ENCODE data around the gene SEPHS1.

The SEPHS1 gene

DNA sequence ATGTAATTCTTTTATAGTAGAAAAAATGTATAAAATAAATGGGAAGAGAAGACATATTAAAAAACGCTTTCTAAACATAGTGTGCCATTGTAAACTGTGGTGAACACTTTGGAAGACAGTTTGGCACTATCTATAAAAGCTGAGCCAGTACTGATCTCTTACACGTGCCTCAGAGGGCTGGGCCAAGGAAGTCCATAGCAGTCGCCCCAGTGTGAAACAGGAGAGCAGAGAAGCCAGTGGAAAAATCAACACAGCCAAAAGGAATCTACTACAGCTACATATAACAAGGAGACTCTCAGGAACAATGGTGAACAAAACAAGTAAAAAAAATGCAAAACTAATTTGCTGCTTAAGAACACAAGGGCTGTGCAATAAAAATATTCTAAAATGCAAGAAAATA, 20.6 kb downstream of the SEPHS1 start:
- no peak for ATAC-seq
- DNase-seq = no peak

DNA sequence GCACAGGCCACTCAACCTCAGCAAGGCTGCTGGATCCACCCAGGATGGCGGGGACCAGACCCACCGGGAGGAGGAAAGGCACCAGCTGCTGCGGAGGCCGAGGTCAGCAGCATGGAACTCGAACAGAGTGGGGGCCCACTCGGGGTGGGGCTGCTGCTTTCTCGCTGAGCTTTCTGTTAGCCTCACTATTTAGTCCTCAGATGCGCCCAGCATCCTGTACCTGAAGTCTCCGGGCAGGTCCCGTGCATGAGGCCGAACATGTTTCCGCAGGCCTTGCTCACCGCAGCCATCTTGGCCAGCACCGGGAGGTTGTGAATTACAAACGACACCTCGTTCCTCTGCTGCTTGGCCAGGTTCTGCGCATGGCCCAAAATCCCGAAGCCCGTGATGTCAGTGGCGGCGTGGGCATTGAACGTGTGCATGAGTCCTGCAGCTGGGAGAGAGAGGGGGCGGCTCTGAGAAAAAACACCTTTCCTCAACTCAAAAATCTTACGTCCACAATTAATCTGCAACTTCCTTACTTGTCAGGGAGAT, 25.4 kb downstream of the SEPHS1 start:
- DNase-seq (no peak), ATAC-seq (no peak)

DNA sequence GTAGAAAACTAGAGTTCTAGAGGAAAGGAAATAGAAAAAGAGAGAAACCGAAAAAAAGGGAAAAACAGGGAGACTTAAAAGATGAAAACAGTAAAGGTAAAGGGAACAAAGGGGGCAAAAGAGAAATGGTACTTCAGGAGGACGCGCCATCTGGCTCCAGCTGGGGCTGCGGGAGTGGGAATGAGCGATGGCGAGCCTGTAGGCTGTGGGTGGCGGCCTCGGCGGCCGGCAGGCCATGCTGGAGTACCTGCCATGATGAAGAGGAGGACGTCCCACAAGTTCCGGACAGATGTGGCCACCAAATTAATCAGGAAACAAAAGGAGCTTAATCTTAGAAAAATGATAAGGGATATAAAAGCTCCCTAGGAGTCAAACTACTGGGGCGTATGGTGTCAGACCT, 26.5 kb downstream of the SEPHS1 start:
- DNase-seq (no peak), ATAC-seq (no peak)

DNA sequence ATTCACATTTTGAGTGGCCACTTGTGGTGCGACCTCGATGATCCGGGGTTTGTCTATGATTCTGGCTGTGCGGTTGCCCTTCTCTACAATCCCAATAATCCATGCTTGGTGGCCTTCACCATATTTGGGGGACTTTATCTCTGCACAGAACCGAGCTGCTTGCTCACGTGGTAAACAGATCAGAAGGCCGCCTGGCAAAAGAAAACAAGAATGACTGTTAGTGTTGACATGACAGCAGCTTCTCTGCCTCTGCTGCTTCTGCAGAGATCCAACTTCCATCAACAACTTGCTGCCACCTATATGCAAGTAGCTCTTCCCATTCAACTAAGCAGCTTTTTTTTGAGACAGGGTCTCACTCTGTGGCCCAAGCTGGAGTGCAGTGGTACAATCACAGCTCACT, 28.9 kb downstream of the SEPHS1 start:
- ATAC-seq = no peak
- DNase-seq = no peak

DNA sequence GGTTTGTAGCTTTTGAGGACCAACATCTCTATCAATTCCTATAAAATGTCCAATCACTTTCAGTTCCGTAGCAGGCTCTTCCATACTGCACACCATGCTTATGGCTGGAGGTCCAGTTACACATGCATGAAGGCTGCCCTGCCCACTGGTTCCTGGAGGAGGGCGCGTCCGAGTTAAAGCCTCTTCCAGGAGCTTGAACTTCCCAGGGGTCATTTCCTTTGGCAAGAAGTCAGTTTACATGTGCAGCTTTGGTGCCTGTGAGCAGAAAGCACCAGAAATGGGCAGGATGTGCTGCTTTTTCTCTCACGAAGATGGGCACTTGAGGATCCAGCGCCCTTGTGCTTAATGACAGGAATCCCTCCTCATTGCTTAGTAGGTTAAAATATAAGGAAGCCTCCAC, 30.6 kb downstream of the SEPHS1 start:
- ATAC-seq (no peak), DNase-seq (no peak)

DNA sequence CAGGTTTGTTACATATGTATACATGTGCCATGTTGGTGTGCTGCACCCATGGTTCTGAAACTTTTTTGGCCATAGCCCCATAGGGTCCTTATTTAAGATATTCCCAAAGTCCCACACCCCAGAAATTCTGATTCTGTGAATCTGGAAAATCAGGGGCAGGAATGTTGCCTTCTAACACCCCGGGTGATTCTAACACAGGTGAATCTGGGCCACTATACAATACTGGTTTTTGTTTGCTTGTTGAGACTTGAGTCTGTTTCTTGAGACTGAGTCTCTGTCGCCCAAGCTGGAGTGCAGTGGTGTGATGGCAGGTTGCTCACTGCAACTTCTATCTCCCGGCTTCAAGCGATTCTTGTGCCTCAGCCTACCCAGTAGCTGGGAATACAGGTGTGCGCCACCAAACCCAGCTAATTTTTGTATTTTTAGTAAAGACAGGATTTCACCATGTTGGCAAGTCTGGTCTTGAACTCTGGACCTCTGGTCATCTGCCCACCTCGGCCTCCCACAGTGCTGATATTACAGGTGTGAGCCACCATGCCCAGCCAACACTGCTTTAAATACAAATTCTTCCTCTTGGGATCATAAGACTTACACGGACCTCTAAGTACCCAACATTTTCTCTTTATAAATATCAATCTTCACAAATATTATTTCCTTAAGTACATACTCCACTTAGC, 31.3 kb downstream of the SEPHS1 start:
- ATAC-seq = no peak
- DNase-seq = no peak

DNA sequence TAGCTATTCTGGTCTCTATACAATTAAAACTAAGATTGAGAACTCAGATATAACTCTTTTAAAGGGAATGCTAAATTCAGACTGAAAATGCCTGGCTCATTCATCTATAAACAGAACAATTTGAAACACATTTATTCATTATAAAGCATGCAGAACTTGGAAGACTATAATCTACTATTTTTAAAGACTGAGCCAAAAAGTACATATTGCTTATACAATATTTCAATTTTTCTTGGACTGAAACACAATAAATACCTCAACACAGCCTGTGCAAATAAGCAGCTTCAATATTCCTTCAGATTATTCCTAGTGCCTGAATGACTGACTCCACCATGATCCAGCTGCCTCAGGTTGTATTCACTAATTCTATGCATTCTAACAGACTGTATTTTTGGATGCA, 32.7 kb downstream of the SEPHS1 start:
- ATAC-seq (no peak), DNase-seq (no peak)

DNA sequence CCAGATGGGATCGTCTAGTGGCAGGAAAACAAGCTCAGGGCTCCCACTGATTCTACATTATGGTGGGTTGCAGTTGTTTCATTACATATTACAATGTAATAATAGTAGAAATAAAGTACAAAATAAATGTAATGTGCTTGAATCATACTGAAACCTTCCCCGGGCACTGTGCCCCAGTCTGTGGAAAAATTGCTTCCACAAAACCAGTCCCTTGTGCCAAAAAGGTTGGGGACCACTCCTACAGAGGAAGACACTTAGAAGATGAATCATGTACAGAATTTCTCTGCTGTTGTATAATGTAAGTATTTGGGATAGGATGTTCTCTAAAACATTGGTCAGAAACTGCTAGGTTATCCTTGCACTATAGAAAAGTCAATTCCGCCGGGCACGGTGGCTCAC, 36.9 kb downstream of the SEPHS1 start:
- ATAC-seq (no peak), DNase-seq (no peak)

DNA sequence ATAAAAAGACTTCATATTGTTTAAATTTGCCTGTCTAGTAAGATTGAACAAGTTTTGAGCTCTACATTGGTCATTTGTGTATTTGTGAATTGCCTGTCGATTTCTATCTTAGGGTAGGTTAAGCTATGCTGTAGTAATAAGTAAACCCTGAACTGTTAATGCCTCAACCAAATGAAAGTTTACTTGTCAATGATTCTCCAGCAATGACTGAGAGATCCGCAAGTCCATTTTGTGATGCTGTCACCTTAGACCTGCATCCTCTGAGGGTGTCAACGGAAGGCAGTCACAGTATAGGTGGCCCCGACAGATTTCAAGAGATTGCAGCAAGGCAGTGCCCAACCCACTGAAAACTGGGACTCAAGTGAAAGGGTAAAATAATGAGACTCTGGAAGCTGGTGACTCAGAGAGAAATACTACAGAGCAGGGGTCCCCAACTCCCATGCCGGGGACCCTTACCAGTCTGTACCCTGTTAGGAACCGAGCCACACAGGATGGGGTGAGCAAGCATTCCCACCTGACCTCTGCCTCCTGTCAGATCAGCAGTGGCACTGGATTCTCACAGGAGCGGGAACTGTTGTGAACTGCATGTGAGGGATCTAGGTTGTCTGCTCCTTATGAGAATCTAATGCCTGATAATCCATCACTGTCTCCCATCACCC, 37.4 kb downstream of the SEPHS1 start:
- no peak for ATAC-seq
- DNase-seq = no peak

DNA sequence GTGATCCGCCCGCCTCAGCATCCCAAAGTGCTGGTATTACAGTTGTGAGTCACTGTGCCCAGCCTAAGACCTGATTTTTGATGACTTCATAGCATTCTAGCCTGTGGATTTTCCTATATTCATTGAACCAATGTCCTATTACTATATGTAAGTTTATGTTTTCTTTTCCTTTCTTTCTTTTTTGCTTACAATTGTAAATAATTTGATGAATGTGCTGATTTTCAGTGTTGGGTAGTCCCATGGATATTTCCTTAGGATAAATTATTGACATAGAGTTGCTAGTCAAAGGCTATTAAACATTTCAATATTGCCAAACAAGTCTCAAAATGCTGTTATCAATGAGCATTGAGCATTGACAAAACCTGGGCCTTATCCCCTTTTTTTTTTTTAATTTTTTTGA, 38.3 kb downstream of the SEPHS1 start:
- ATAC-seq (no peak), DNase-seq (no peak)

DNA sequence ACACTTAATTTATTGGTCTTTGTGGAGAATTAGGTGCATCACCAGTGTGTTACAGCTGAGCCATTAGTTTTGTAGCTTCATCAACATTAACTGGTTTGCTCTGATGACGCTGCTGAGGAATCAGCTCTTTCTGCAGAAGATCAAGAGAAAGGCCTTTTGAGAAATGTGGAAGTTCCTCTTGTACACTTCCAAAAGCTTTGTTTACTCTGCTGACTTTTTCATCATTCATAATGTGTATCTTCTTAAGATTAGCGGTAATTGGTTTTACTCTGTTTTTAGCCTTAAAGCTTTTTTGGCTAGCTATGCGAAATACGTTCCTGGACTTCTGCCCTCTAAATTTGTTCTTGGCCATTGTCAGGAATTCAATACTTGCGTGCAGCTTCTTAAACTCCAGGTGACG, 40.0 kb downstream of the SEPHS1 start:
- ATAC-seq = no peak
- DNase-seq = no peak

DNA sequence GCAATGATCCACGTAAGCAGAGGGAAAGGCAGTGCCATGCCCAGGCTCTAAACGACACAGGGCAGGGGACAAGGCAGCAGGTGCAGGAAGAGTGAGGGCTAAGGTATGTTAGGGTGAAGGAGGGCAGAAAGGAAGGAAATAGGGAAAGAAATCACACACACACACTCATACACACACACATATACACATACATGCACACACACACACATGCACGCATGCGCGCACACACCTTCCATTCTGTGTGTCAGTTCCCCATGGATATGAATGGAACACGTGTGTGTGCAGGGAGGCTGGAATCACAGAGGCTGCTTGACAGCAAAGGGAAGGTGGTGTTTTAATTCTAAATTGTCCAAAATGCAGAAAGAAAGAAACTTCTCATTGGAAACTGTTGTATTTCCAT, 42.0 kb downstream of the SEPHS1 start:
- no peak for DNase-seq
- ATAC-seq = no peak

DNA sequence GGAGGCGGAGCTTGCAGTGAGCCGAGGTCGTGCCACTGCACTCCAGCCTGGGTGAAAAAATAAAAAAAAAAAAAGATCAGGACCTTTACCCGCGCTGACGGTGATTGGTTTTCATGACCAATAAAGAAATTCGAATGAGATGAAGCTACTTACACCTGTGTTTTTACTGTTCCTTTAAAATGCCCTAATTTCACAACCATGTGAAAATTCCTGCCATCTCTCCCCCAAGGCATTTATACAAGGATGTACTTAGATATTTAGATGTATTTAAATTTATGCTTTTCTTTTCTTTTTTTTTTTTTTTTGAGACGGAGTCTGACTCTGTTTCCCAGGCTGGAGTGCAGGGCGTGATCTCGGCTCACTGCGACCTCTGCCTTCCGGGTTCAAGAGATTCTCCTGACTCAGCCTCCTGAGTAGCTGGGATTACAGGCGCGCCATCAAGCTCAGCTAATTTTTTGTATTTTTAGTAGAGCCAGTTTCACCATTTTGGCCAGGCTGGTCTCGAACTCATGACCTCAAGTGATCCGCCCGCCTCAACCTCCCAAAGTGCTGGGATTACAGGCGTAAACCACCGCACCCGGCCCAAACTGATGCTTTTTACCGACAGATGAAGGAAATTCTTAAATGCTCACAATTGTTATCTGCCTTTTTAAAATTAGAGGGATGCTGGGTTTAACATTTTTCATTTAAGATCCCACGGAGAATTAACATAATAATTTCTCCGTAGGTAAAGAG, 45.1 kb downstream of the SEPHS1 start:
- no peak for ATAC-seq
- no peak for DNase-seq

DNA sequence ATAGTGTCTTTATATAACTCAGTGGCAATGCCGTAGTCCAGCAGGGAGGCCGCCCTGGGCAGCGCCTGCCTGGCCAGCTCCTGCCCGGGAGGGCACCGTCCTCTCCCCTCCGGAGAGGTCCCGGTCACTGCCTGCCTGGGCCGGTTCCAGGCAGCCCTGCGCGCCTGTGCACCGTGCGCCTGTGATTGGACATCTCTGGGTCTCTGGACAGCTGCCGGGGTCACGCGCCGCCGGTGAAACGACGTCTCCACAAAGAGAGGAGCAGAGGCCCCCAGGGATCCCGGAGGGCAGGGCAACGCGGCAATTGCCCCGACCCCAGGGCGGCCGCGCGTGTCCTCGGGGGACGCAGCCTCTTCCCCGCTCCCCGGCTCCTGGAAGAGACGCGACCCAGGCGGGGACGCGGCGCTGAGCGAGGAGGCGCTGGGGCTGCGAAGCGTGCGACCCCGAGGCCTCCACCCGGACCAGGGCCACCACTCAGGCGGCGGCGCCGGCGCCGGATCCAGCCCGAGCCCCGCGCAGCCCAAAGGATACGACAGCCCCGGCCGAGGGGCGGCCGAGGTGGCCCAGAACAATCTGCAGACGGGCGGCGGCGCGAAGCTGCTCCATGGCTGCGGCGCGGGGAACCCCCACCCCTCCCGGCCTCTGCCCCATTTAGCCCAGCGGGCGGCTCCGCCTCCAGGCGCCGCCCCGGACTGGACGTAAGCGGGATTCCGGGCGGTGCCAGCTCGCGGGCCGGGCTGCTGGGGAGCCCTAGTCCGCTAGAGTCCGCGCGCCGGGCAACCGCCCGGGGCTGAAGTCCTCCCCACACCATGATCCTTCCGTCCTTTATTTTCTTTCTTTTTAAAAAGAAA, 48.4 kb downstream of the SEPHS1 start, which contains the start of gene PHYH:
Gene PHYH, minus strand, starts transcription at position 628 of the 851 bp plus-strand sequence. Its CDS starts 22 bp downstream, at position 606.
- peak; percentile 83 for ATAC-seq
- DNase-seq = peak; percentile 87

DNA sequence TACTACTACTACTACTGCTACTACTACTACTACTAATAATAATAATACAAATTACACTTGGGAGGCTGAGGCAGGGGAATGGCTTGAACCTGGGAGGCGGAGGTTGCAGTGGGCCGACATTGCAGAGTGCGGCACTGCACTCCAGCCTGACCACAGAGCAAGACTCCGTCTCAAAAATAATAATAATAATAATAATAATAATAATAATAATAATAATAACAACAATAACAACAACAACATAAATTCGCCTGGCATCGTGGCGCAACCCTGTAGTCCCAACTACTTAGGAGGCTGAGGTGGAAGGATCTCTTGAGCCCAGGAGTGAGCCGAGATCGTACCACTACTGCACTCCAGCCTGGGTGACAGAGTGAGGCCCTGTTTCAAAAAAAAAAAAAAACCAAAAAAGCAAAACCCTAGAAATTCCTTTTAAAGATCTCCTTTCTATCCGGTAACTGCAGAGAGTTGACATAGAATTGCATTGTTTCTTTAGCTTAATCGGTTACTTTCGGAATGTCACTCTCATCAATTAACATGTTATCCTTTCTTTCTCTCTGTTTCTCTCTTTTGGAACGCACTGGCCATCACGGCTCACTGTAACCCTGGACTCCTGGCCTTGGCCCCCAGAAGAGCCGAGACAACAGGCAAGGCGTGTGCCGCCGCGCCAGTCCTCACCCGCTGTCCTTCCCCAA, 49.2 kb downstream of the SEPHS1 start:
- DNase-seq (no peak), ATAC-seq (no peak)

DNA sequence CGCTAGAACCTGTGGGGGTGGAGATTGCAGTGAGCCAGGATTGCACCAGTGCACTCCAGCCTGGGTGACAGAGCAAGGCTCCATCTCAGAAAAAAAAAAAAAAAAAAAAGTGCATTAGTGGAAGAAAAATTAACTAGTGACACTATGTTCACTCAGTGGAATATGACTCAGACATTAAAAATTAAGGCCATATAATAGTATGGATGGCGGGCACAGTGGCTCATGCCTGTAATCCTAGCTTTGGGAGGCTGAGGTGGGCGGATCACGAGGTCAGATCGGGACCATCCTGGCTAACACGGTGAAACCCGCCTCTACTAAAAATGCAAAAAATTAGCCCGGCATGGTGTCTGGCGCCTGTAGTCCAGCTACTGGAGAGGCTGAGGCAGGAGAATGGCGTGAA, 51.6 kb downstream of the SEPHS1 start:
- DNase-seq (no peak), ATAC-seq (no peak)

DNA sequence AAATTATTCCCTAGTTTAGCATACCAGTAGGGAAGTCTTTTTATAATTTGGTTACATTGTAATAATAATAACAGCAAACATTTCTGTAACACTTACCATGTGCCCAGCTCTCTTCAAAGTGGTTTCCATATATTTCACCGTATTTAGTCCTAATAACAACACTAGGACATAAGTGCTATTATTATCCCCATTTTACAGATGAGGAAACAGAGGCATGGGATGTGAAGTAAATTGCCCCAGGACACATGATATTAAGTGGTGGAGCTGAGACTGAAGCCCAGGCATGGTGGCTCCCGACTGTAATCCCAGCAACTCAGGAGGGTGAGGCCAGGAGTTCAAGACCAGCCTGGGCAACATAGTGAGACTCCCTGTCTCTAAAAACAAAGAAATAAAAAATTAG, 53.3 kb downstream of the SEPHS1 start:
- no peak for DNase-seq
- no peak for ATAC-seq

DNA sequence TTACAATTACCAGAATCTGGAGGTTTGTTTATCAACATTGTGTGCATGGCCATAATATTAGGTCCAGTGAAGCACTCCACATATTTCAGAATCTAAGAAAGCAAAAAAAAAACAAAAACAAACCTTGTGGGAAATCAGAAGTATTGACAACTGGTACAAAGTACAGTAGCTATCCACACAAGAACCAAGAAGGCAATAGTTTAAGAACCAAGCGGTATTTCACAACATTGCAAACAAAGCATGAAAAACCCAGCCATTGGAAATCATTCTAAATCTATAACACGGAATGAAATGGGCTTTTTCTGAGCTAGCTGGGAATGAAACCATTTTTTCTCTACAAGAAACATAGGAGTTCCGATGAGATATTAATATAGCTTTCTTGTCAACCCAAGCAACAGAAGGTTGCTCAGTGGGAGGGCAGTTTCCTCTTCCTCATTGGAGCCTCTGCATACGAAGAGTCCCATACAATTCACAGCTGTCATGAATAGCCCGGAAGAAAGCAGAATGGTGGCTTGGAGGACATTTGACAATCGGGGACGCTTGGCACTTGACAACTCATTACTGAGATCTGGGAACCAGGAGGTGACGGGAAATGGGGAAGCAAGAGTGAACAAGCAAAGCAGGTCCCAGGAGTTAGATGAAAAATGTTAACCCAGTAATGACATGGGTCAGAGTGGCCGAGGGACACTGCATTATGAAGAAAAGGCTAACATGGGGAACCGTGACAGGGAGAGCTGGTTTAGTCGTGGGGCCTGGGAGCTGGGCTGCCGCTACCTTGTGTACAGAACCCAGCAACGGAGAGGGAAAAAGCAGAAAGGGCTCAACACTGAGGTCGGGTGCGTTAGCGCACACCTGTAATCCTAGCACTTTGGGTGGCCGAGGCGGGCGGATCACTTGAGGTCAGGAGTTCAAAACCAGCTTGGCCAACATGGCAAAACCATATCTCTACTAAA, 56.0 kb downstream of the SEPHS1 start:
- DNase-seq (no peak), ATAC-seq (no peak)

DNA sequence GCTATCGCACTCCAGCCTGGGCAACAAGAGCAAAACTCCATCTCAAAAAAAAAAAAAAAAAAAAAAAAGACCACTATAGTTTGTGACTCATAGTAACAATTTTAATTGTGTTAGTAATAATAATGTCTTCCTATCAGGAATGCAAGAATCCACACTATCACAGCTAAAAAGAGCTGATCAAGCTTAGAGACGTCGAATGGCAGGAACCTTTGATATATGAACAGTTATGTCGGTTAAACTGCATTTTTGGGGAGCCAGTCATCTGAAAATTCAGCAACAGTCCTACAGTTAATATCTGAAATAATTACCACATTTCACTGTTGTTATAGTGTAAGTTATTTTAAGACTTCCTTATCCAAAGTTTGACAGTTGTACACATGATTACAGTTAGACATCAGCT, 57.0 kb downstream of the SEPHS1 start:
- no peak for DNase-seq
- no peak for ATAC-seq

DNA sequence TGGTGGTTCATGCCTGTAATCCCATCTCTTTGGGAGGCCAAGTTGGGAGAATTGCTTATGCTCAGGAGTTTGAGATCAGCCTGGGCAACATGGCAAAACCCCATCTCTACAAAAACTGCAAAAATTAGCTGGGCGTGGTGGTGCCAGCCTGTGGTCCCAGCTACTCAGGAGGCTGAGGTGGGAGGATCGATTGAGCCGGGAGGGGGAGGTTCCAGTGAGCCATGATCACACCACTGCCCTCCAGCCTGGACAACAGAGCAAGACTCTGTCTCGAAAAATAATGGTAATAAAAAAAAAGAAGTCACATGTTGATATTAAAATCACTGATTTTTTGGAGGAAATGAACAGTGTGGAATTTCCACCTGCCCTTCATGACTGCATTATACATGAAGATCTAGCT, 64.0 kb downstream of the SEPHS1 start:
- DNase-seq (no peak), ATAC-seq (no peak)

All from stimulated activated naive CD8-positive, alpha-beta T cell treated with anti-CD3 and anti-CD28 coated beads, Interleukin-15, Interleukin-2, amounts not matched to agents 100 U/mL and 50 U/mL, for 24 hours (primary cell).